Activated CD8-positive, alpha-beta T cell treated with anti-CD3 and anti-CD28 coated beads, Interleukin-2, amount 10 ng/mL, durations not matched to agents 7 days and 5 days (primary cell): ENCODE data around the gene NTM. TPM values are rescaled to one million over a fixed set of nuclear protein-coding genes. Genes with fewer than 3 reads are reported as not detected.

Source experiments
- ATAC-seq: fragments of 150-1000 bp; cut with Tn5 transposase; one replicate; pipeline ENCODE4 v1.10.0; 2021; ENCODE audit warnings: moderate library complexity
- CTCF ChIA-PET: fragments of 350-600 bp; sonication (Branson Sonifier 250); formaldehyde crosslinking; loops from one replicate; lab custom pipeline; 2021; ENCODE audit warnings: antibody characterized with exemption; lab: Charles Lee
- POLR2A ChIA-PET: fragments of 350-600 bp; sonication (Branson Sonifier 250); formaldehyde crosslinking; loops from one replicate; lab custom pipeline; 2021; ENCODE audit warnings: antibody characterized with exemption; lab: Charles Lee
- DNase-seq: peaks from one replicate; pipeline ENCODE4 v3.0.0-alpha.2; 2020
- H3K27ac Mint-ChIP-seq: one replicate; pipeline ENCODE4 v1.8.0; 2021; ENCODE audit warnings: mild to moderate bottlenecking, mixed read lengths
- H3K27me3 Mint-ChIP-seq: one replicate; pipeline ENCODE4 v1.8.0; 2021; ENCODE audit warnings: low read depth, mixed read lengths
- H3K36me3 Mint-ChIP-seq: one replicate; pipeline ENCODE4 v1.8.0; 2021; ENCODE audit warnings: low read depth, mixed read lengths
- H3K4me1 Mint-ChIP-seq: one replicate; pipeline ENCODE4 v1.8.0; 2021; ENCODE audit warnings: low read depth, mixed read lengths
- H3K4me3 Mint-ChIP-seq: one replicate; pipeline ENCODE4 v1.8.0; 2021; ENCODE audit warnings: mild to moderate bottlenecking, mixed read lengths
- H3K9me3 Mint-ChIP-seq: one replicate; pipeline ENCODE4 v1.8.0; 2022; ENCODE audit warnings: mixed read lengths; ENCODE audit not compliant: insufficient read depth
- total RNA-seq, 2 experiments: library from RNA; stranded (reverse); gene quantifications; one replicate each; pipeline ENCODE4 v1.2.3, GENCODE V29; 2021

NTM gene
- total RNA-seq, 2 experiments from 2014 or later, result not detected

DNA sequence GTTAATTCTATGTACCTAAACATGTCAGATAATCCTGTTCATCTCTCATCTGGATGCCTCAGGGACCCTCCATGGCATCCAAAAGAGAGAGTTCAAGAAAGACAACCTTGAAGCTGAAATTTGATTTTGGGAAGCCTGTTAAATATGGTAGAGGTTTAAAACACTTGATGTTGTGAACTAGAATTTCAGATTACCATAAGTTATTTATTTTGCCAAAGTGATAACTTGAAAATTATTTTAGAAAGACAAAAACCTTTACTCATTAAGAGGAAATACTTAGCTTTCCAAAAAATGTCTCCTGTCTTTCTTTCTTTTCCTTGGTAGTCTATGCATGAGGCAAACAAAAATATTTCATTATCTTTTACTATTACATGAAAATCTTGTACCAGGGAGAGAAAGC lies 714.0 kb downstream of the NTM start:
- H3K36me3 Mint-ChIP-seq, result no peaks in the 10 kb centered on the region

DNA sequence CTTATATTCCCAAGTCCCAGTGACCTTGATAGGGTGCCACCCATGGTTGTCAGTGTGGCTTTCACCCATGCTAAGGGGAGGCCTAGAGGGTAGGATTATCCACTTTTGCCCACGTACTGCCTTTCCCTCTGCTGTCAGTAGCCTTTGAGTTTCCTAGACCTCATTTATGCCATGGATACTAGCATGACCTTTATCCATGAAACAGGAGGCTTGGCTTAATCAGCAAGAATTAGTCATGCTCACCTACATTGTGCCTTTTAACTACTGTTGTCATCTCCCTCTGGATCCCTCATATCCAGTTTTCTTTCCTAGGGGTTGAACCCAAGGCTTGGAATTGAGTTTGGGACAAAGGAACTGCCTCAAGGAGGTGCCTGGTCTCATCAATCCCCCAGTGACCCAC lies 716.7 kb downstream of the NTM start:
- DNase-seq, result no peak
- Mint-ChIP-seq H3K4me1 (no peaks in the 10 kb centered on the region), H3K36me3 (no peaks in the 10 kb centered on the region), H3K27ac (no peak overlapping the region), H3K9me3 (peaks cover 3% of the 10 kb centered on the region), H3K27me3 (peaks cover 4% of the 10 kb centered on the region), H3K4me3 (no peak overlapping the region)
- no peak for ATAC-seq
- ChIA-PET CTCF (no interaction called here), POLR2A (no interaction called here)

More for the DNA sequence above, 714.0 kb downstream of the NTM start:
- H3K27me3 Mint-ChIP-seq, result no peaks in the 10 kb centered on the region
- no peak for DNase-seq
- H3K4me3 Mint-ChIP-seq, result no peak overlapping the region
- no peak overlapping the region for H3K27ac Mint-ChIP-seq
- POLR2A ChIA-PET, result no interaction called here
- CTCF ChIA-PET, result no interaction called here
- H3K4me1 Mint-ChIP-seq, result no peaks in the 10 kb centered on the region
- ATAC-seq, result no peak
- H3K9me3 Mint-ChIP-seq, result peaks cover 3% of the 10 kb centered on the region

DNA sequence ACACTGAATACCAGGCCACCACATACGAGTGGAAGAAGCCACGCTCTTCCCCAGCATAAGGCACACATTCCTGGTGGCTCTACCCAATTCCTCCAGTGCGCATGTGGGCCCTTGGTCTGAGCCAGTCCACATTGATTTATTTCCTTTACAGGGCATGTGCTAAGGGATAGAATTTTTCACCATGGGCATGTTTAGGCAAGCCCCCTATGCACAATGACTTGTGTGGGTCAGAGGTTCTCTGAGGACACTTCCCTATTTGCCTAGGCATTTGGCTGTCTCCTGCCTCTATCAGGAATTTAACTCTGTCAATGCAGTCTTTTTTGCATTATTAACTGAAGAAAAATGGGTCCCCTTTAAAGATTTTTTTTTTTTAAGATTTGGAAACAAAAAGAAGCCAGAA lies 718.1 kb downstream of the NTM start:
- DNase-seq (no peak), ATAC-seq (no peak)
- H3K36me3 Mint-ChIP-seq, result no peaks in the 10 kb centered on the region
- CTCF ChIA-PET, result no interaction called here
- H3K27ac Mint-ChIP-seq, result no peak overlapping the region
- POLR2A ChIA-PET, result no interaction called here
- peaks cover 4% of the 10 kb centered on the region for H3K27me3 Mint-ChIP-seq
- H3K4me1 Mint-ChIP-seq, result no peaks in the 10 kb centered on the region
- H3K9me3 Mint-ChIP-seq, result peaks cover 3% of the 10 kb centered on the region
- H3K4me3 Mint-ChIP-seq, result no peak overlapping the region

DNA sequence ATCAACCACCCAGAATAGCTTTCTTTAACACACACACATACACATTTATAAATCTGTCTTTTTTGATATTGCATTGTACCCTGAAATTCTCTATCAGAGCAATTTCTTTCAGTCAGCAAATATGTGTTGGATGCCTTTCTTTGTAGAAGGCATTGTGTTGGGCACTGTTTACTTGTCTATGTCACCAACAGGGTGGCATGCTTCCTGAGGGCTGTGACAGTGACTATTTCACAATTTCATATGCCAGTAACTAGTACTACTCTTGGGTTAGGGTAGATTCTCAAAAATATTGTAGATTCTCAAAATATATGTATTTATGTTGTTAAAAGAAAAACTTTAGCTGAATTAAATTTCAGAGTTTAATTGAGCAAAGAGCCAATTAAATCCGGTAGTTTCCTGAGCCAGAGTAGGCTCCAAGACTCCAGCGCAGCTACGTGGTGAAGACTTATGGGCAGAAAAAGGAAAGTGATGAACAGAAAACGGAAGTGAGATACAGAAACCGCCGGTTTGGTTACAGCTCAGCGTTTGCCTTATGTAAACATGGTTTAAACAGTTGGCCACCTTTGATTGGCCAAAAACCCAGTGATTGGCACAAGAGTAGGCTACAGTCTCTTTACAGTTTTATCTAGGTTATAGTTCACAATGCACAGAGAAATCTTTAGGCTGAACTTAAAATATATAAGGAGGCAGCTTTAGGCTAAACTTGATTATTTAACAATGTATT lies 723.3 kb downstream of the NTM start:
- Mint-ChIP-seq H3K36me3 (no peaks in the 10 kb centered on the region), H3K9me3 (no peaks in the 10 kb centered on the region), H3K27ac (no peak overlapping the region), H3K4me1 (peaks cover 1% of the 10 kb centered on the region), H3K27me3 (peaks cover 4% of the 10 kb centered on the region), H3K4me3 (no peak overlapping the region)
- CTCF ChIA-PET, result interaction anchor here (1.0 kb wide), 1 partner anchor 33 kb away, joined by 4 read pairs; no protein-coding TSS in a partner anchor
- ATAC-seq (peak; percentile 86), DNase-seq (peak; percentile 56)
- POLR2A ChIA-PET, result no interaction called here

DNA sequence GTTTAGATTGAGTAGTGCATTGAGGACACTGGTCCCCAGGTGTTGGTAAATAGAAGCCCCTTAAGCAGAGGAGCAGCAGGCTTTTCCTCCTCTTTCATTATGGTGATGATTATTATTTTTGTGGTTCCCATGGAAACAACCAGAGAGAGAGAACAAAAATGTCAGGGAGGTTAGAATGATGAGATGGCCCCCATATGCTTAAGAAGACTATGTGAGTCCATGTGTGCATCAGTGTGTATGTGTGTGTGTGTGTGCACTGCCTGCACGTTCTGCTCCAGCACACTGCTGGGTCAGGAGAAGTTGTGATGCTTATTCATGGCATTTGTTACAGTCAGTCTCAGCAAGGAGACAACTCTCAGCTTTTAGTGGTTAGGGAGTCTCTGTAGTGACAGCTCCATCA lies 724.2 kb downstream of the NTM start:
- H3K36me3 Mint-ChIP-seq, result no peaks in the 10 kb centered on the region
- H3K4me1 Mint-ChIP-seq, result peaks cover 1% of the 10 kb centered on the region
- POLR2A ChIA-PET, result no interaction called here
- H3K27me3 Mint-ChIP-seq, result peaks cover 4% of the 10 kb centered on the region
- no peaks in the 10 kb centered on the region for H3K9me3 Mint-ChIP-seq
- DNase-seq, result no peak
- no peak overlapping the region for H3K4me3 Mint-ChIP-seq
- CTCF ChIA-PET, result no interaction called here
- ATAC-seq, result no peak
- H3K27ac Mint-ChIP-seq, result no peak overlapping the region

DNA sequence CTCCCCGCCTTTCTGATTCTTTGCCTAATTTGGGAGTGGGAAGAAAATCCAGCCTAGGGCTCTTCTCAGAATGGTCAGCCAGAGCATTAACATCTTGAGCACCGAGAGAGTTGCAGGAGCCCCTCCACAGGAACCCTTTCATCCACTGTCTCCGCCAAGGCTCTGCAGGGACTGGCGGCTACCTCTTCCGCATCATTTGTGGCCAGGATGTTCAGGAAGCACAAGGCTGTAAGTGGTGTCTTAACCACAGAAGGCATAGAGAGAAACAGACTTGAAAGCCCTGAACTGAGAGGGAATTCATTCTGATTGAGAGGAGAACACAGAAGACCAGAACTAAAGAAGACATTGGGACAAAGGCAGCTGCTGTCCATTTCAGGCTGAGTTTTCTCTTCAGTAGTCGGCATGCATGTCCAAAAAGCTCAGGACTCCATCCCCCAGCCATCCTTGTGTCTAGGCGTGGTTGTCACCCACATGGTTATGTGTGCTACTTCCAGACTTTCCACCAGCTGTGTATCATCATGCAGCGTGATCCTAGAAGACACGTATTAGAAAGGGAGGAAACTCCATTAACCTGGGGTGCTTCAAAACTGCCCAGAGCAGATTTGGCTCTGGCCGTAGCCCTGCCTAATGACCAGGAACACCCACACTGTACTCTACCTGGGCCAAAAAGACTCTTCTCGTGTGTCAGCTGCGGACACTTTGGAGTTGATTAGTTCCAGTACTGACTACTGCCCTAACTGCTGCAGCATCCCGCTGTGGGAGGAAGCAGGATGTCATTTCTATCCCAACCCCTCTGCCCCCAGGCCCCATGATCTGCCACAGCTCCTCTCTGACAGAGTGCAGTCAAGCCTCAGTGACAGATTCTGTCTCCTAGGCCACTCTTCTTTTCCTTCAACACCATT lies 725.1 kb downstream of the NTM start:
- DNase-seq (no peak), ATAC-seq (peak; percentile 56)
- ChIA-PET POLR2A (no interaction called here), CTCF (no interaction called here)
- H3K27ac Mint-ChIP-seq, result peak overlapping the region; percentile 70
- no peaks in the 10 kb centered on the region for H3K9me3 Mint-ChIP-seq
- H3K4me3 Mint-ChIP-seq, result no peak overlapping the region
- peaks cover 2% of the 10 kb centered on the region for H3K27me3 Mint-ChIP-seq
- H3K4me1 Mint-ChIP-seq, result peaks cover 1% of the 10 kb centered on the region
- H3K36me3 Mint-ChIP-seq, result no peaks in the 10 kb centered on the region

DNA sequence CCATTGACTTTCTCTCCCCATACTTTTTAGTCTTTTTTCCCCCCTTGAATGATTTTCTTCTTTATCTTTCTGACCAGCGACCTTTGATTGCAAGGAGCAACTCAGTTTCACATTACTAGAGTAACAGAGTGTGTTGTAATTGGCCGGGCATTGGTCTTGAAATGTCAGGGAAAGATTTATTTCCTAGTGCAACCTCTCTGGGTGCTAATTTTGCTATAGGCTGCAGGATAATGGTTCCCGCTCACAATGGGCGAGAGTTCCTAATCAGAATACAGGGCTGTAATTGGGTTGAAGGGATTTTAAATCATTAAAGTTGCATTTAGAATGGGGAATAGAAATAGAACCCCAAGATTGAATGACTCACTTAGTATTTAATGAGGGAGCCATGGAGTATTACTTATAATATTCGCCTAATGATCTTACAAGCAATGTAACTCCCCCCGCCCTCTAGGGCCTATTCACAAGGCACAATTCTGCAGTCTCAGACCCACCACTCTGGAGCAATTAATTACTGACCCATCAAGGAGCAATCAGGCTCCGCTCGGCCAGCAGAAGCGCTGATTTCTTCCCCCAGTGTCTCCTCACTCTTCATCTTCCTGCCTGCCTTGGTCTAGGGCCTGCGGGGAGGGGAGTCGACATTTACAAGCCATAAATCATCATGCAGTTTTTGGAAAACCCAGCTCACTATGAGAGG lies 725.9 kb downstream of the NTM start:
- no peak for DNase-seq
- peaks cover 1% of the 10 kb centered on the region for H3K4me1 Mint-ChIP-seq
- POLR2A ChIA-PET, result no interaction called here

DNA sequence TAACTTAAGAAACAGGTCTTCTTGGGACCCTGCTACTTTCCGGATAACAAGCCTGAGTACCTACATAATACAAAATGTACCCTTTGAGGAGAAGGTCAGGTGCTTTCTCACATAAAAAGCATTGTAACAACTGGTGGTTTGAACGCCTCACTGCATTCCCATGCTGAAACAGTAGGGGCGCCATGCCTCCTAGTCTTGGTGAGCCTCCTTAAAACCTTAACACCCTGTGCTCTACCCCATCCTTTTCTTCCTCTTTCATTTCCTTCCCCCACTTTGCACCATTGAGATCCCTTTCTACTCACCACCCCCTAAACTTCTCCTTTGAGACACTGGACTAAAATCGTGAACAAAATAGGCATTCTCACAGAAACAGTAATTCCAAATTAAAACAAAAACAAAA lies 729.3 kb downstream of the NTM start:
- CTCF ChIA-PET, result no interaction called here
- H3K27ac Mint-ChIP-seq, result no peak overlapping the region
- POLR2A ChIA-PET, result no interaction called here
- peaks cover 1% of the 10 kb centered on the region for H3K4me1 Mint-ChIP-seq
- H3K36me3 Mint-ChIP-seq, result no peaks in the 10 kb centered on the region
- ATAC-seq, result no peak
- no peaks in the 10 kb centered on the region for H3K27me3 Mint-ChIP-seq
- H3K9me3 Mint-ChIP-seq, result no peaks in the 10 kb centered on the region
- DNase-seq, result no peak
- H3K4me3 Mint-ChIP-seq, result no peak overlapping the region

More for the DNA sequence above, 725.9 kb downstream of the NTM start:
- ATAC-seq, result no peak
- H3K4me3 Mint-ChIP-seq, result no peak overlapping the region
- CTCF ChIA-PET, result no interaction called here
- no peaks in the 10 kb centered on the region for H3K36me3 Mint-ChIP-seq
- H3K27me3 Mint-ChIP-seq, result no peaks in the 10 kb centered on the region
- no peak overlapping the region for H3K27ac Mint-ChIP-seq
- no peaks in the 10 kb centered on the region for H3K9me3 Mint-ChIP-seq

DNA sequence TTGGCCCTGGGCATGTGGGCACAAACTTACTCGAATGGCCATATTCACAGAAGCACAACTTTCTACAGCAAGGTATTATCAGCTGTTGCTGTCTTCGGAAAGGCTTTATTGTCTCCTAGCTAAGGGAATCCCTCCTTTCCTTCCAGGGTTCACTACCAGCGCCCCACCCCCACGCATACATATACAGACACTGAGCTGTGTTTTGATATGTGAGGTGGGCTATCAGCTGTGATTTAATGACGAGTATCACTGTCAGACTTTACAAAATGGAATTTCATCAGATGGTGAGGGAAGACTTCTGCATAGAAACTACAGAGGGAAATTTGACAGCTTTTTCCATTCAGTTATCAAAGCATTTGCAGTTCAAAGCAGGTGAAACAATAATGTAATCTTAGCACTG lies 730.2 kb downstream of the NTM start:
- no peaks in the 10 kb centered on the region for H3K9me3 Mint-ChIP-seq
- H3K4me3 Mint-ChIP-seq, result no peak overlapping the region
- H3K36me3 Mint-ChIP-seq, result no peaks in the 10 kb centered on the region
- no peaks in the 10 kb centered on the region for H3K27me3 Mint-ChIP-seq
- ChIA-PET CTCF (interaction anchor here (1.1 kb wide), 1 partner anchor 34 kb away, joined by 3 read pairs; no protein-coding TSS in a partner anchor), POLR2A (no interaction called here)
- H3K4me1 Mint-ChIP-seq, result peaks cover 1% of the 10 kb centered on the region
- DNase-seq (no peak), ATAC-seq (no peak)
- no peak overlapping the region for H3K27ac Mint-ChIP-seq

DNA sequence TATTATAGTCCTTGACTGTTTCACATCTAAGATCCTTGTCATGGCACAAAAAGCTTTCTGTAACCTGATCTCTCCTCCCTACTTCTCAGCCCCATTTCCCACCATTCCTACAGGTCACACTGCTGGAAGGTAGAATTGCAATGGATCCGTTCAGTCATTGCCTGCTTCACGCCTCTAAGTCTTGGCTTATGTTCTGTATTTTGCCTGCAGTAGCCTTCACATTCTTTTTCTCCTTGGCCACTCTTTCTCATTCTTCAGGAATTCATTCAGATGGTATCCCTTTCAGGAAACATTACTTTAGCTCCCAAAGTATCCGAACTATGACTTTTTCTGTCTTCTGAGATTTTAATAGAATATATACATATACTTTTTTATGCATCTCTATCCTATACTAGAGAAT lies 731.5 kb downstream of the NTM start:
- ChIA-PET CTCF (interaction anchor here (1.1 kb wide), 1 partner anchor 35 kb away, joined by 3 read pairs; no protein-coding TSS in a partner anchor), POLR2A (no interaction called here)
- DNase-seq (no peak), ATAC-seq (no peak)
- Mint-ChIP-seq H3K36me3 (no peaks in the 10 kb centered on the region), H3K27me3 (no peaks in the 10 kb centered on the region), H3K9me3 (no peaks in the 10 kb centered on the region), H3K4me3 (no peak overlapping the region), H3K27ac (no peak overlapping the region), H3K4me1 (no peaks in the 10 kb centered on the region)

DNA sequence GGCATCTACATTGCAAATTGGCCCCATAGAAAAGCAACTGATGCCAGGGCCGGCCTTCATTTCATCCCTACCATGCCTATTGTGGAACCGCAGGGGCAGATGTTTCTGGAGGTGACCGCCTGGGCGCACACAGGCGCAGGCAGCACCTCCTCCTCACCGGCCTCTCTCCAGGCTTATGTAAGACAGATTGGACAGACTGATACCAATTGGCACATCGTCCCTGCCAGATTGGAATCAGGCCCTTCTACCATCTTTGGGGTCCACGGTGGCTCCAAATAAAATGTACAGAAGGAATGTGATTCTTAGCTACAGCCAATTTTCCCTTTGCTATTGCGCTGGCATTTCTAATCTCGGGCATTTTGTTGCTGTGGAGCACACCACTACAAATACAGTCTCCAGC lies 732.6 kb downstream of the NTM start:
- H3K27ac Mint-ChIP-seq, result no peak overlapping the region
- no peaks in the 10 kb centered on the region for H3K9me3 Mint-ChIP-seq
- no peak overlapping the region for H3K4me3 Mint-ChIP-seq
- ChIA-PET CTCF (no interaction called here), POLR2A (no interaction called here)
- H3K4me1 Mint-ChIP-seq, result no peaks in the 10 kb centered on the region
- H3K27me3 Mint-ChIP-seq, result no peaks in the 10 kb centered on the region
- H3K36me3 Mint-ChIP-seq, result no peaks in the 10 kb centered on the region
- ATAC-seq (no peak), DNase-seq (no peak)
